Tibial nerve (tissue), 4 donors: ENCODE results near the gene TBC1D5.

ENCODE experiments used
- EP300 ChIP-seq, 2 donors: sonication (generic); formaldehyde crosslinking; IDR thresholded peaks; one replicate each; pipeline ENCODE4 v1.6.1; 2017; ENCODE audit warnings: antibody characterized with exemption in 2 of 2, mild to moderate bottlenecking in 1 of 2
- TF ChIP-seq, protein P1 (sequence below), 5 experiments: fragments of 200-600 bp in 3 of 5; fragments of 450-650 bp in 2 of 5; sonication (generic) in 3 of 5; IDR thresholded peaks; one replicate each; pipeline ENCODE4 v1.5.1; 2016 to 2019; ENCODE audit warnings: antibody characterized with exemption in 5 of 5, mild to moderate bottlenecking in 3 of 5, moderate library complexity in 2 of 5

DNA sequence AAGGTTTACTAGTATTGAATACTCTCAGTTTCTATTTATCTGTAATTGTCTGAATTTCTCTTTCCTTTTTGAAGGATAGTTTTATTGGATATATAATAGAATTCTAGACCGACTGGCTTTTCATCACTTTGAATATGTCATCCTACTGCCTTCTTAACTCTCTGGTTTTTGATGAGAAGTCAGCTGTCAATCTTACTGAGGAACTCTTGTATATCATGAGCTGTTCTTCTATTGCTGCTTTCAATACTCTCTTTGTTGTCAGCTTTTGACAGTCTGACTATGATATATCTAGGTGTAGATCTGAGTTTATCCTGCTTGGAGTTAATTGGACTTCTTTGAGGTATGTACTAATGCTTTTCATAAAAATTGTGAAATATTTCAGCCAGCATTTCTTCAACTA, 523.8 kb downstream of the TBC1D5 start:
- TF ChIP-seq, protein P1, sequence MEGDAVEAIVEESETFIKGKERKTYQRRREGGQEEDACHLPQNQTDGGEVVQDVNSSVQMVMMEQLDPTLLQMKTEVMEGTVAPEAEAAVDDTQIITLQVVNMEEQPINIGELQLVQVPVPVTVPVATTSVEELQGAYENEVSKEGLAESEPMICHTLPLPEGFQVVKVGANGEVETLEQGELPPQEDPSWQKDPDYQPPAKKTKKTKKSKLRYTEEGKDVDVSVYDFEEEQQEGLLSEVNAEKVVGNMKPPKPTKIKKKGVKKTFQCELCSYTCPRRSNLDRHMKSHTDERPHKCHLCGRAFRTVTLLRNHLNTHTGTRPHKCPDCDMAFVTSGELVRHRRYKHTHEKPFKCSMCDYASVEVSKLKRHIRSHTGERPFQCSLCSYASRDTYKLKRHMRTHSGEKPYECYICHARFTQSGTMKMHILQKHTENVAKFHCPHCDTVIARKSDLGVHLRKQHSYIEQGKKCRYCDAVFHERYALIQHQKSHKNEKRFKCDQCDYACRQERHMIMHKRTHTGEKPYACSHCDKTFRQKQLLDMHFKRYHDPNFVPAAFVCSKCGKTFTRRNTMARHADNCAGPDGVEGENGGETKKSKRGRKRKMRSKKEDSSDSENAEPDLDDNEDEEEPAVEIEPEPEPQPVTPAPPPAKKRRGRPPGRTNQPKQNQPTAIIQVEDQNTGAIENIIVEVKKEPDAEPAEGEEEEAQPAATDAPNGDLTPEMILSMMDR (IDR thresholded peaks at IDR 0.05) = no peak
- no peak for TF ChIP-seq EP300 (IDR thresholded peaks at IDR 0.05)
